Mesendoderm (in vitro differentiated cells): ENCODE data around the gene EXD3.

Experiments used
- DNase-seq: peaks from one replicate; pipeline ENCODE4 v3.0.0; 2013
- H2AK5ac ChIP-seq: 2 replicates; pipeline ENCODE4 v1.6.1; 2013; ENCODE audit warnings: low read length, inconsistent platforms
- H2BK120ac ChIP-seq: 2 replicates; pipeline ENCODE4 v1.6.1; 2013; ENCODE audit warnings: low read depth, mild to moderate bottlenecking, low read length, moderate library complexity, mixed read lengths
- H2BK15ac ChIP-seq: replicated peaks from 2 replicates; pipeline ENCODE4 v1.6.1; 2013; ENCODE audit warnings: low read depth, mild to moderate bottlenecking, moderate library complexity
- H2BK5ac ChIP-seq: 2 replicates; pipeline ENCODE4 v1.6.1; 2013; ENCODE audit warnings: low read length, inconsistent platforms
- H3K18ac ChIP-seq: 2 replicates; pipeline ENCODE4 v1.6.1; 2013; ENCODE audit warnings: mild to moderate bottlenecking, low read length, mixed read lengths
- H3K23ac ChIP-seq: one replicate; pipeline ENCODE4 v1.6.1; 2013; ENCODE audit warnings: low read length
- H3K27ac ChIP-seq: 2 replicates; pipeline ENCODE4 v1.5.1; 2013; ENCODE audit warnings: low read depth, mild to moderate bottlenecking, inconsistent platforms, low read length, moderate library complexity
- H3K27me3 ChIP-seq: 2 replicates; pipeline ENCODE4 v1.6.1; 2013; ENCODE audit warnings: low read length, control low read depth, mild to moderate bottlenecking, inconsistent platforms; ENCODE audit not compliant: insufficient read depth, poor library complexity
- H3K36me3 ChIP-seq: 2 replicates; pipeline ENCODE4 v1.6.1; 2013; ENCODE audit warnings: low read length, inconsistent platforms; ENCODE audit not compliant: control insufficient read depth, insufficient read depth
- H3K4ac ChIP-seq: one replicate; pipeline ENCODE4 v1.6.1; 2013; ENCODE audit warnings: low read depth, mild to moderate bottlenecking, low read length, moderate library complexity
- H3K4me1 ChIP-seq: 2 replicates; pipeline ENCODE4 v1.6.1; 2013; ENCODE audit warnings: low read depth, low read length, inconsistent platforms; ENCODE audit not compliant: control insufficient read depth
- H3K4me2 ChIP-seq: 2 replicates; pipeline ENCODE4 v1.6.1; 2013; ENCODE audit warnings: low read length
- H3K4me3 ChIP-seq: 2 replicates; pipeline ENCODE4 v1.5.1; 2013; ENCODE audit warnings: mild to moderate bottlenecking, low read length
- H3K56ac ChIP-seq: one replicate; pipeline ENCODE4 v1.6.1; 2013; ENCODE audit warnings: low read length
- H3K79me1 ChIP-seq: 2 replicates; pipeline ENCODE4 v1.6.1; 2013; ENCODE audit warnings: low read length, inconsistent platforms
- H3K79me2 ChIP-seq: 2 replicates; pipeline ENCODE4 v1.6.1; 2013; ENCODE audit warnings: mild to moderate bottlenecking, low read length; ENCODE audit not compliant: control insufficient read depth, insufficient read depth
- H3K9ac ChIP-seq: 2 replicates; pipeline ENCODE4 v1.6.1; 2013; ENCODE audit warnings: low read length, inconsistent platforms
- H4K5ac ChIP-seq: one replicate; pipeline ENCODE4 v1.6.1; 2013; ENCODE audit warnings: low read length
- H4K8ac ChIP-seq: one replicate; pipeline ENCODE4 v1.6.1; 2013; ENCODE audit warnings: low read depth, mild to moderate bottlenecking, control low read depth, low read length, moderate library complexity
- WGBS: extraction: QIAGEN DNeasy Blood & Tissue Kit; methylation state at CpG from one replicate; pipeline ENCODE4 v1.1.7; 2013; ENCODE audit warnings: low lambda C conversion rate, missing lambda C conversion rate; ENCODE audit not compliant: insufficient coverage; ENCODE audit errors: extremely low coverage; 5-methylcytosine and 5-hydroxymethylcytosine counted together

Gene EXD3

DNA sequence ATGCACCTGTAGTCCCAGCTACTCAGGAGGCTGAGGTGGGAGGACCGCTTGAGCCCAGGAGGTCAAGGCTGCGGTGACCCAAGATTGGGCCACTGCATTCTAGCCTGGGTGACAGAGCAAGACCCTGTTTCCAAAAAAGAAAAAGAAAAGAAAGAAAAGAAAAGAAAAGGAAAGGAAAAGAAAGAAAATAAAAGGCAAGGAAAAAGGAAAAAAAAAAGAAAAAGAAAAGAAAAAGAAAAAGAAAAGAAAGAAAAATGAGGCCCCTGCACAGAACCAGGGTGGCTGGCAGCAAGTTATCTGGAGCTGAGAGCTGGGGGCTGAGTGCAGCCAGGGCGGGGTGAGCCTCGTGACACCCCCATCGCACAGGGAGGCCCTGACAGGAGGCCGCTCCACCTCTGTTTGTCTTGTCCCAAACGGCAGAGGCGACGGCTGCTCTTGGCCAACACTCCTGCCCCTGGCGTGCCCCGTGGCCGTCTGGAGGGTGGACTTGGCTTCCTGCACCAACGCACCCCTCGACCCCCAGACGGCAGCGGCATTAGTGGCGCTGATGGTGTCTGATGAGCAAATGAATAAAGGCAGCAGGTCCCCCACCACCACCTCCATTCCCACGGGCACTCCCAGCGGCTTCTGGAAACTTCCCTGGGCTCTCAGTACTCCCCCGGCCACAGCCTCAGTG is 16.7 kb downstream of the EXD3 start:
- Histone ChIP-seq H3K79me2 (no peaks in the 10 kb centered on the region), H3K4me2 (no peak overlapping the region), H3K79me1 (no peaks in the 10 kb centered on the region), H3K23ac (no peak overlapping the region), H3K18ac (no peak overlapping the region), H3K4ac (no peak overlapping the region), H4K5ac (no peak overlapping the region), H3K27me3 (no peaks in the 10 kb centered on the region), H3K9ac (no peak overlapping the region), H3K27ac (no peak overlapping the region), H2BK120ac (no peak overlapping the region), H4K8ac (no peak overlapping the region), H3K56ac (peak overlapping the region; percentile 56), H3K4me3 (no peak overlapping the region), H3K4me1 (no peaks in the 10 kb centered on the region), H3K36me3 (no peaks in the 10 kb centered on the region), H2AK5ac (no peak overlapping the region), H2BK15ac (no peak overlapping the region), H2BK5ac (no peak overlapping the region)
- DNase-seq = no peak
- no CpG with 5 or more reads among the region's 20 CpGs for WGBS

DNA sequence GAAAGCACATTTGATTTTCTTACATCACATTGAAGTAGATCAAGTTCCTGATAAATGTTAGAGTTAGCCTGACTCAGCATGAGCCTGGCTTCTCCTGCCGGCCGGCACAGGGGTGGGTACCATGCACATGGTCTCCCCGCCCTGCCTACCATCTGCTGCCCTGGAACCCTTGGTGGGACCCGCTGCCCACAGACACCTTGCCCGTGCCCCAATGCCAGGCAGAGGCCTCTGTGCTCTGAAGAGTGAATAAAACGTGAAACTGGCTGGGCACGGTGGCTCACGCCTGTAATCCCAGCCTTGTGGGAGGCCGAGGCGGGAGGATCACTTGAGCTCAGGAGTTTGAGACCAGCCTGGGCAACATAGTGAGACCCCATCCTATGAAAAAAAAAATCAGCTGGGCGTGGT is 17.3 kb downstream of the EXD3 start:
- DNase-seq = no peak
- no CpG with 5 or more reads among the region's 11 CpGs for WGBS

GRCh38 chr9:137404961-137405567 is 17.9 kb downstream of the EXD3 start:
- H2AK5ac ChIP-seq = no peak overlapping the region
- WGBS = no CpG with 5 or more reads among the region's 24 CpGs
- no peak overlapping the region for H2BK120ac ChIP-seq
- H4K5ac ChIP-seq = no peak overlapping the region
- no peak overlapping the region for H3K4ac ChIP-seq
- H3K79me1 ChIP-seq = no peaks in the 10 kb centered on the region
- no peak for DNase-seq
- H3K27ac ChIP-seq = no peak overlapping the region
- H4K8ac ChIP-seq = no peak overlapping the region
- no peaks in the 10 kb centered on the region for H3K4me1 ChIP-seq
- no peaks in the 10 kb centered on the region for H3K79me2 ChIP-seq
- H3K27me3 ChIP-seq = no peaks in the 10 kb centered on the region
- no peak overlapping the region for H3K4me3 ChIP-seq
- no peak overlapping the region for H3K4me2 ChIP-seq
- no peak overlapping the region for H3K56ac ChIP-seq
- no peak overlapping the region for H3K18ac ChIP-seq
- H2BK5ac ChIP-seq = no peak overlapping the region
- no peak overlapping the region for H3K9ac ChIP-seq
- H2BK15ac ChIP-seq = no peak overlapping the region
- H3K36me3 ChIP-seq = no peaks in the 10 kb centered on the region
- no peak overlapping the region for H3K23ac ChIP-seq

More for the DNA sequence above, 17.3 kb downstream of the EXD3 start:
- Histone ChIP-seq H4K8ac (no peak overlapping the region), H3K9ac (no peak overlapping the region), H4K5ac (no peak overlapping the region), H2BK5ac (no peak overlapping the region), H3K4ac (no peak overlapping the region), H3K18ac (no peak overlapping the region), H2BK120ac (no peak overlapping the region), H3K27ac (no peak overlapping the region), H3K36me3 (no peaks in the 10 kb centered on the region), H3K4me3 (no peak overlapping the region), H3K79me1 (no peaks in the 10 kb centered on the region), H3K27me3 (no peaks in the 10 kb centered on the region), H3K23ac (no peak overlapping the region), H3K79me2 (no peaks in the 10 kb centered on the region), H2BK15ac (no peak overlapping the region), H2AK5ac (no peak overlapping the region), H3K4me2 (no peak overlapping the region), H3K56ac (no peak overlapping the region), H3K4me1 (no peaks in the 10 kb centered on the region)

- no peak overlapping the region for H3K4me2 ChIP-seq
- no peak overlapping the region for H3K4ac ChIP-seq
- no peak overlapping the region for H2BK5ac ChIP-seq
- no peaks in the 10 kb centered on the region for H3K79me1 ChIP-seq
- no peak overlapping the region for H3K18ac ChIP-seq
- no peak overlapping the region for H3K23ac ChIP-seq
- no peaks in the 10 kb centered on the region for H3K79me2 ChIP-seq
- H2AK5ac ChIP-seq = no peak overlapping the region
- H3K9ac ChIP-seq = no peak overlapping the region
- H3K4me3 ChIP-seq = no peak overlapping the region
- no peak overlapping the region for H2BK120ac ChIP-seq
- no peaks in the 10 kb centered on the region for H3K27me3 ChIP-seq
- H4K8ac ChIP-seq = no peak overlapping the region
- H2BK15ac ChIP-seq = no peak overlapping the region
- no CpG with 5 or more reads among the region's 15 CpGs for WGBS
- no peaks in the 10 kb centered on the region for H3K36me3 ChIP-seq
- no peak overlapping the region for H4K5ac ChIP-seq
- H3K56ac ChIP-seq = no peak overlapping the region
- no peak for DNase-seq
- no peak overlapping the region for H3K27ac ChIP-seq
- H3K4me1 ChIP-seq = no peaks in the 10 kb centered on the region
Measured at GRCh38 chr9:137403269-137403668, 19.7 kb downstream of the EXD3 start.

- Histone ChIP-seq H2BK120ac (no peak overlapping the region), H4K5ac (no peak overlapping the region), H3K23ac (no peak overlapping the region), H3K36me3 (no peaks in the 10 kb centered on the region), H3K9ac (no peak overlapping the region), H2AK5ac (no peak overlapping the region), H3K4ac (no peak overlapping the region), H3K79me2 (no peaks in the 10 kb centered on the region), H3K4me2 (no peak overlapping the region), H2BK5ac (no peak overlapping the region), H3K18ac (no peak overlapping the region), H3K79me1 (no peaks in the 10 kb centered on the region), H3K27me3 (no peaks in the 10 kb centered on the region), H3K56ac (no peak overlapping the region), H3K4me1 (no peaks in the 10 kb centered on the region), H3K27ac (no peak overlapping the region), H2BK15ac (no peak overlapping the region), H4K8ac (no peak overlapping the region), H3K4me3 (no peak overlapping the region)
- no CpG with 5 or more reads among the region's 11 CpGs for WGBS
- no peak for DNase-seq
Measured at GRCh38 chr9:137402746-137403145, 20.2 kb downstream of the EXD3 start.
